ENCODE data around the gene MMAB.

The MMAB gene

DNA sequence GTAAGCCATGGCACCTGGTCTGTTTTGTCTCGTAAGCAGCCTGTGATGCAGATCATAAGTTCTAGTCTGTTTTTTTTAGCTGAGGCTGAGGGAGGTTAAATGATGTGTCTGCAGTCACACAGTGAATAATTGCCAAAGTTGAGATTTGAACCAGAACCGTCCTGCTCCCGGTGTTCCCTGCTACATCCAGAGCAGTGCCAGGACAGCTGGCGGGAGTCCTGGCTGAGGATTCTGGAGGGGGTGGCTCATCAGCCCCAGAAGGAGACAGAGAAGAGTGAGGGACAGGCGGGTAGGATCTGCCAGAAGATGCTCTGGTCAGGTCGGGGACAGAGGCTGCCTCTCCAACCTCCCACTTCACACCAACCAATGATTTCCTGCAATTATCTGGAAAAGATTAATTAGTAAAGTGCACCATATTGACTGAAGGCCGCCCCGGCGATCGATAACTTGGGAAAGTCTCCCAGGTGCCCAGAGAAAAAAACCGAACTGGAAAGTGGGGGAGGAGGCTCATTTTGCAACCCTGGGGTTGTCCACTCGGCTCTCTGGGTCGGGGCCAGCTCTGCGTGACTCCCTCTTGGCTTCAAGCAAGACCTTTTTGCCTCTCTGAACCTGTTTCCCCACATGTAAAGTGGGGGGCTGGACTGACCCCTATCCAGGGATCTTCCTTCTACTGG lies 42.4 kb upstream of the MMAB start:
- DNase-seq (ENCODE audit: low read depth): no peak
- no peak for TF ChIP-seq CTCF (IDR thresholded peaks at IDR 0.05; ENCODE audit: control insufficient read depth, insufficient read depth, low read depth, low read length, missing control alignments)
- H3K4me3 ChIP-seq (ENCODE audit: control insufficient read depth, low read depth, low read length): no peak overlapping the region

GRCh38 chr12:109613649-109614455 lies 40.5 kb upstream of the MMAB start:
- no peak overlapping the region for H3K4me3 ChIP-seq (ENCODE audit: control insufficient read depth, low read depth, low read length)
- no peak for DNase-seq (ENCODE audit: low read depth)
- no peak for TF ChIP-seq CTCF (IDR thresholded peaks at IDR 0.05; ENCODE audit: control insufficient read depth, insufficient read depth, low read depth, low read length, missing control alignments)

DNA sequence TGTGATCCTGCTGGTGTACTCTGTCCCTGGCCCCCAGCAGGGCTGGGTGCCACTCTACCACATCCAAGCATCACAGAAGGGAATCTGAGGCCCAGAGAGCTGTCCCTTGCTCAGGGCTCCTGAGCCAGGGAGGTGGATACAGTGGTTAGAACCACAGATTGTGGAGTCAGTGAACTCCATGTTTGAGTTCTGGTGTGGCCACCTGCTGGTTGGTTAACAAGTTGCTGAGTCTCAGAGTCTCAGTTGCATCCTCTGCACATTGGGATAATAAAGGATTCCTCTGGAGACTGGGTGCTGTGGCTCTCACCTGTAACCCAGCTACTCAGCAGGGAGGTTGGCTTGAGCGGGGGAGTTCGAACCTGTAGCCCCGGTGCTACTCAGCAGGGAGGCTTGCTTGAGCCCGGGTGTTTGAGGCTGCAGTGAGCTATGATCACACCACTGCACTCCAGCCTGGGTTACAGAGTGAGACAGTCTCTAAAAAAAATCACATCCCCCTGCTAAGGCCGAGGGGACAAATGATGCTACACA lies 39.7 kb upstream of the MMAB start:
- peak; percentile 38 for TF ChIP-seq CTCF (IDR thresholded peaks at IDR 0.05; ENCODE audit: control insufficient read depth, insufficient read depth, low read depth, low read length, missing control alignments)
- H3K4me3 ChIP-seq (ENCODE audit: control insufficient read depth, low read depth, low read length): no peak overlapping the region
- no peak for DNase-seq (ENCODE audit: low read depth)

- no peak overlapping the region for H3K4me3 ChIP-seq (ENCODE audit: control insufficient read depth, low read depth, low read length)
- no peak for TF ChIP-seq CTCF (IDR thresholded peaks at IDR 0.05; ENCODE audit: control insufficient read depth, insufficient read depth, low read depth, low read length, missing control alignments)
- no peak for DNase-seq (ENCODE audit: low read depth)
Observed at GRCh38 chr12:109612003-109612402, 38.7 kb upstream of the MMAB start.

DNA sequence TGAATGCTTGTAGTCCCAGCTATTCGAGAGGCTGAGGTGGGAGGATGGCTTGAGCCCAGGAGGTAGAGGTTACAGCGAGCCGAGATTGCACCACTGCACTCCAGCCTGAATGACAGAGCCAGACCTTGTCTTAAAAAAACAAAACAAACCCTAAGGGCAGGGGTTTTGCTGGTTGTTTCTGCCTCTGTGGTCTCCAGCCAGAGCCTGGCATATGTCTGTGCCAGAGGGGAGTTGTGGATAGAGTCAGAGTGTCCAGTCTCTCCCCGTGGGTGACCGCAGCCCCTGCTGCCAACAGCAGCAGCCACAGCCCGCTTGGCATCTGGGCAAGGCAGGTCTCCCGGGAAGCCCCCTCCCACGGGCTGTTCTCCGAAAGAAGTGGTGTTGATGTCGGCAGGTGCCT lies 37.9 kb upstream of the MMAB start:
- H3K4me3 ChIP-seq (ENCODE audit: control insufficient read depth, low read depth, low read length): no peak overlapping the region
- TF ChIP-seq CTCF (IDR thresholded peaks at IDR 0.05; ENCODE audit: control insufficient read depth, insufficient read depth, low read depth, low read length, missing control alignments): no peak
- no peak for DNase-seq (ENCODE audit: low read depth)

GRCh38 chr12:109610523-109610922 lies 37.2 kb upstream of the MMAB start:
- no peak for TF ChIP-seq CTCF (IDR thresholded peaks at IDR 0.05; ENCODE audit: control insufficient read depth, insufficient read depth, low read depth, low read length, missing control alignments)
- no peak overlapping the region for H3K4me3 ChIP-seq (ENCODE audit: control insufficient read depth, low read depth, low read length)
- no peak for DNase-seq (ENCODE audit: low read depth)
